SK-N-SH (cell line): ENCODE measurements around the gene KIAA0319L. TPM values are rescaled to one million over a fixed set of nuclear protein-coding genes. Genes with fewer than 3 reads are reported as not detected.

ENCODE experiments used
- CTCF ChIA-PET: fragments of 300-600, 350-600 bp; formaldehyde crosslinking; extraction: SDS; loops from one replicate; lab custom pipeline; 2021; lab: Yijun Ruan, JAX
- POLR2A ChIA-PET: fragments of 350-600 bp; sonication (Branson Sonifier 250); formaldehyde crosslinking; extraction: SDS; loops from one replicate; lab custom pipeline; 2020; ENCODE audit warnings: antibody characterized with exemption, inconsistent platforms; lab: Yijun Ruan, JAX
- DNase-seq: peaks from one replicate; pipeline ENCODE4 v3.0.0; 2012
- H2AFZ ChIP-seq: fragments of 200-600 bp; sonication (generic); 2 replicates; pipeline ENCODE4 v1.8.1; 2016; ENCODE audit warnings: antibody characterized with exemption, mild to moderate bottlenecking, low read depth
- H3F3A ChIP-seq: fragments of 200-600 bp; sonication (generic); replicated peaks from 2 replicates; pipeline ENCODE3; 2016; ENCODE audit warnings: antibody characterized with exemption, mild to moderate bottlenecking; ENCODE audit not compliant: insufficient read depth
- H3K27ac ChIP-seq, 2 experiments: fragments of 200-500 bp in 1 of 2; fragments of 200-600 bp in 1 of 2; sonication (Bioruptor generic) in 1 of 2; sonication (generic), shearing (Covaris generic) in 1 of 2; 2 replicates each; pipeline versions ENCODE4 v1.5.1 to v1.6.1; 2014 to 2016; ENCODE audit warnings: low read depth in 2 of 2, inconsistent platforms in 1 of 2, low read length in 1 of 2, mild to moderate bottlenecking in 1 of 2, mixed read lengths in 1 of 2
- H3K27me3 ChIP-seq: fragments of 200-600 bp; sonication (generic), shearing (Covaris generic); 2 replicates; pipeline ENCODE4 v1.6.1; 2016; ENCODE audit warnings: mixed run types; ENCODE audit not compliant: insufficient read depth
- H3K36me3 ChIP-seq, 2 experiments: fragments of 200-500 bp in 1 of 2; fragments of 200-600 bp in 1 of 2; sonication (Bioruptor generic) in 1 of 2; sonication (generic) in 1 of 2; replicated peaks in 1 of 2; 2 replicates each; pipeline versions ENCODE3 to v1.5.1; 2014 to 2016; ENCODE audit warnings: low read length in 1 of 2, mild to moderate bottlenecking in 1 of 2; ENCODE audit not compliant: insufficient read depth in 2 of 2, control insufficient read depth in 1 of 2
- H3K4me1 ChIP-seq, 2 experiments: fragments of 200-500 bp in 1 of 2; fragments of 200-600 bp in 1 of 2; sonication (Bioruptor generic) in 1 of 2; sonication (generic), shearing (Covaris generic) in 1 of 2; 2 replicates each; pipeline versions ENCODE4 v1.5.1 to v1.6.1; 2014 to 2016; ENCODE audit warnings: low read depth in 1 of 2, low read length in 1 of 2, mixed run types in 1 of 2; ENCODE audit not compliant: insufficient read depth in 2 of 2, control insufficient read depth in 1 of 2
- H3K4me2 ChIP-seq: fragments of 200-600 bp; sonication (generic), shearing (Covaris generic); 2 replicates; pipeline ENCODE4 v1.6.1; 2017; ENCODE audit warnings: mixed run types
- H3K4me3 ChIP-seq, 2 experiments: fragments of 200-500 bp in 1 of 2; fragments of 200-600 bp in 1 of 2; sonication (Bioruptor generic) in 1 of 2; sonication (generic), shearing (Covaris generic) in 1 of 2; 2 replicates each; pipeline versions ENCODE4 v1.5.1 to v1.8.1; 2014 to 2016; ENCODE audit warnings: low read depth in 2 of 2, inconsistent platforms in 1 of 2, low read length in 1 of 2, mild to moderate bottlenecking in 1 of 2, mixed read lengths in 1 of 2, moderate library complexity in 1 of 2
- H3K79me2 ChIP-seq: fragments of 200-600 bp; sonication (generic); 2 replicates; pipeline ENCODE4 v1.8.1; 2017; ENCODE audit warnings: mild to moderate bottlenecking; ENCODE audit not compliant: insufficient read depth
- H3K9ac ChIP-seq: fragments of 200-600 bp; sonication (generic); 2 replicates; pipeline ENCODE4 v1.6.1; 2017; ENCODE audit warnings: mixed run types
- H3K9me2 ChIP-seq: fragments of 200-600 bp; sonication (generic); 2 replicates; pipeline ENCODE4 v1.6.1; 2017; ENCODE audit warnings: mixed run types
- H3K9me3 ChIP-seq: fragments of 200-600 bp; sonication (generic); 2 replicates; pipeline ENCODE4 v1.6.1; 2017; ENCODE audit warnings: mixed run types, mild to moderate bottlenecking, moderate library complexity
- H4K20me1 ChIP-seq: fragments of 200-600 bp; sonication (generic); 2 replicates; pipeline ENCODE4 v1.6.1; 2017; ENCODE audit warnings: mild to moderate bottlenecking, mixed run types; ENCODE audit not compliant: insufficient read depth
- CHD2 ChIP-seq: fragments of 150-350 bp; IDR thresholded peaks from 2 replicates; pipeline ENCODE4 v1.6.1; 2018; ENCODE audit warnings: low read length; ENCODE audit not compliant: partially characterized antibody
- CTCF ChIP-seq: fragments of 200-600 bp; sonication (generic); IDR thresholded peaks from 2 replicates; pipeline ENCODE4 v1.6.1; 2017; ENCODE audit warnings: antibody characterized with exemption, mild to moderate bottlenecking, moderate library complexity
- EP300 ChIP-seq, 2 experiments: IDR thresholded peaks; 2 replicates each; pipeline versions ENCODE4 v1.4.0 to v1.6.1; 2012; ENCODE audit warnings: borderline replicate concordance in 1 of 2, low read depth in 1 of 2, low read length in 1 of 2
- FOXJ3 ChIP-seq: sonication (generic); formaldehyde crosslinking; IDR thresholded peaks from 2 replicates; pipeline ENCODE4 v1.5.1; 2020; ENCODE audit warnings: mild to moderate bottlenecking, missing genetic modification reagents
- GATA2 ChIP-seq: sonication (generic); formaldehyde crosslinking; IDR thresholded peaks from 2 replicates; pipeline ENCODE4 v1.5.0; 2020; ENCODE audit warnings: mild to moderate bottlenecking, missing genetic modification reagents
- RAD21 ChIP-seq: IDR thresholded peaks from 2 replicates; pipeline ENCODE4 v1.6.1; 2012; ENCODE audit warnings: mild to moderate bottlenecking, low read length
- RFX5 ChIP-seq: IDR thresholded peaks from 2 replicates; pipeline ENCODE4 v1.6.1; 2012; ENCODE audit warnings: mild to moderate bottlenecking, improper control_type of control experiment, low read length
- SMC3 ChIP-seq: IDR thresholded peaks from 2 replicates; pipeline ENCODE4 v1.6.1; 2012; ENCODE audit warnings: low read depth, low read length, improper control_type of control experiment
- TCF12 ChIP-seq: IDR thresholded peaks from 2 replicates; pipeline ENCODE4 v1.4.0; 2012
- TEAD4 ChIP-seq: IDR thresholded peaks from 2 replicates; pipeline ENCODE4 v1.4.0; 2012; ENCODE audit warnings: mild to moderate bottlenecking, borderline replicate concordance; ENCODE audit not compliant: insufficient read depth
- whole genome bisulfite sequencing: methylation state at CpG from one replicate; pipeline ENCODE4 v1.1.6; 2017; ENCODE audit warnings: low lambda C conversion rate; 5-methylcytosine and 5-hydroxymethylcytosine counted together
- polyA plus RNA-seq, 3 experiments: library from polyadenylated mRNA; depleted of rRNA; stranded (reverse); fragments of >200 nt; gene quantifications; 2 replicates each; pipeline ENCODE4 v1.2.3, GENCODE V29; 2012

KIAA0319L gene
- polyA plus RNA-seq, 1 of the 3 experiments (the other 2 are of a cell fraction), result 51.9 TPM

- Histone ChIP-seq H3K4me1 (peaks cover 0 to 7% of the 10 kb centered on the region in 2 experiments; a peak in 1 of 4 replicates), H3K9me2 (no peaks in the 10 kb centered on the region), H3K27me3 (no peaks in the 10 kb centered on the region), H3K9ac (no peak overlapping the region), H2AFZ (no peak overlapping the region), H3K4me3 (no peak overlapping the region; a peak in 1 of 4 replicates), H3F3A (no peaks in the 10 kb centered on the region), H3K36me3 (peaks cover 0 to 49% of the 10 kb centered on the region in 2 experiments), H3K9me3 (no peaks in the 10 kb centered on the region), H3K79me2 (no peaks in the 10 kb centered on the region), H4K20me1 (no peaks in the 10 kb centered on the region), H3K4me2 (no peak overlapping the region), H3K27ac (no peak overlapping the region)
- POLR2A ChIA-PET, result interaction anchor here (1.1 kb wide), 1 partner anchor 114 kb away, joined by 4 read pairs; no protein-coding TSS in a partner anchor
- CTCF ChIA-PET, result interaction anchor here (0.6 to 11.7 kb wide), 48 partner anchors 8 to 786 kb away, joined by 3 to 347 read pairs (median 4); partner anchors contain the start of gene TFAP2E
- 83% methylated on average over 17 of the region's 28 CpGs for WGBS
- DNase-seq, result peak; percentile 20
- TF ChIP-seq GATA2 (CRISPR knock-in tag) (no peak), RFX5 (no peak), TEAD4 (no peak), CTCF (peak; percentile 0; the same call in 1 of the 2 replicates), CHD2 (no peak), TCF12 (no peak), FOXJ3 (CRISPR knock-in tag) (no peak)
These were observed 7.9 kb upstream of the KIAA0319L start for GRCh38 chr1:35564884-35565741.

- CTCF ChIA-PET, result interaction anchor here (0.6 to 11.7 kb wide), 47 partner anchors 9 to 787 kb away, joined by 3 to 347 read pairs (median 4); partner anchors contain the start of gene TFAP2E
- Histone ChIP-seq H2AFZ (no peak overlapping the region), H3K9me2 (no peaks in the 10 kb centered on the region), H3F3A (no peaks in the 10 kb centered on the region), H4K20me1 (no peaks in the 10 kb centered on the region), H3K4me3 (no peak overlapping the region; a peak in 1 of 4 replicates), H3K36me3 (peaks cover 0 to 50% of the 10 kb centered on the region in 2 experiments), H3K27me3 (no peaks in the 10 kb centered on the region), H3K9me3 (no peaks in the 10 kb centered on the region), H3K4me2 (no peak overlapping the region), H3K9ac (no peak overlapping the region), H3K27ac (no peak overlapping the region), H3K4me1 (peaks cover 3 to 5% of the 10 kb centered on the region in 2 experiments; a peak in 1 of 4 replicates), H3K79me2 (no peaks in the 10 kb centered on the region)
- 93% methylated on average over 5 of the region's 9 CpGs for WGBS
- peak; percentile 87 for DNase-seq
- TF ChIP-seq EP300 (IDR thresholded peaks at IDR 0.05; ENCODE audit: borderline replicate concordance in 1 of 2, low read depth in 1 of 2, low read length in 1 of 2) (no peak), CTCF (peak; percentile 82), RAD21 (peak; percentile 72), SMC3 (peak; percentile 69)
- POLR2A ChIA-PET, result interaction anchor here (1.1 kb wide), 1 partner anchor 114 kb away, joined by 4 read pairs; no protein-coding TSS in a partner anchor
These were observed 7.1 kb upstream of the KIAA0319L start for GRCh38 chr1:35564037-35564883.
